A673 (cell line): Measurements from ENCODE around the gene C11orf54.

Experiments used
- CTCF ChIP-seq: fragments of 300-800, 200-600 bp; sonication (generic); conservative IDR thresholded peaks from 2 replicates; pipeline ENCODE4 v1.5.1; 2017; ENCODE audit warnings: low read depth, mild to moderate bottlenecking, antibody characterized with exemption, low read length, moderate library complexity, mixed read lengths
- EZH2 ChIP-seq: fragments of 200-600 bp; sonication (generic); IDR thresholded peaks from 2 replicates; pipeline ENCODE4 v1.6.1; 2017; ENCODE audit warnings: borderline replicate concordance, low read depth, mild to moderate bottlenecking, mixed read lengths, antibody characterized with exemption, low read length; ENCODE audit not compliant: poor library complexity, severe bottlenecking

GRCh38 chr11:93694557-93694956 is 46.9 kb upstream of the C11orf54 start:
- no peak for TF ChIP-seq CTCF
- TF ChIP-seq EZH2 = no peak
